ENCODE data around the gene INHA.

INHA gene

DNA sequence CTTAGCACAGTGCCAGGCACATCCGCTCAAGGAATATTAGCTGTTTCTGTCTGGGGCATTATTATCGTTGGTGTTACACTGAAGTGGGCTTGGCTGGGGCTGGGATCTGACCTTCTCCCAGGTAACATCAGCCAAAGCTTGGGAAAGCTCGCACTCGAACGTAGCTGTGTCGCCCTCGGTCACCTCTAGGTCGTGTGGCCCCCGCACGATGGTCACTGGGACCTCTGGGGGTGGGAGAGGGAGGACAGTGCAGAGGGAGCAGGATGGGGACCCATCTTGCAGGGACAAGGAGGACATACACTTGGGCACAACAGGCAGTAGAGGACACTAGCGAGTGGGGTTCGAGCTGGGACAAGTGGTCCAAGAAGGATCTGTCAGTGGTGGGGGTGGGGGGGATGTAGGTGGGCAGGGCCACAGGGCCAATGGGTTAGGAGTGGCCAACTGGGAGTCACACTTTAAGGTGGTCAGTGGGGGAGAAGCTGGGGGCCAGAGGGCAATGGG lies 18.6 kb upstream of the INHA start:
- no peaks in the 10 kb centered on the region for H3K27me3 ChIP-seq (ENCODE audit: control insufficient read depth, insufficient read depth, low read length)
- H3K4me3 ChIP-seq (ENCODE audit: low read length) = no peak overlapping the region
- H3K9me3 ChIP-seq (replicated peaks; ENCODE audit: low read length) = no peaks in the 10 kb centered on the region
- H3K36me3 ChIP-seq (ENCODE audit: insufficient read depth, low read length) = no peaks in the 10 kb centered on the region
- no peak overlapping the region for H3K9ac ChIP-seq (ENCODE audit: low read depth, low read length)
- H3K4me2 ChIP-seq (ENCODE audit: low read length) = no peak overlapping the region
- peaks cover 18% of the 10 kb centered on the region for H3K4me1 ChIP-seq (ENCODE audit: control insufficient read depth, insufficient read depth, low read length)

DNA sequence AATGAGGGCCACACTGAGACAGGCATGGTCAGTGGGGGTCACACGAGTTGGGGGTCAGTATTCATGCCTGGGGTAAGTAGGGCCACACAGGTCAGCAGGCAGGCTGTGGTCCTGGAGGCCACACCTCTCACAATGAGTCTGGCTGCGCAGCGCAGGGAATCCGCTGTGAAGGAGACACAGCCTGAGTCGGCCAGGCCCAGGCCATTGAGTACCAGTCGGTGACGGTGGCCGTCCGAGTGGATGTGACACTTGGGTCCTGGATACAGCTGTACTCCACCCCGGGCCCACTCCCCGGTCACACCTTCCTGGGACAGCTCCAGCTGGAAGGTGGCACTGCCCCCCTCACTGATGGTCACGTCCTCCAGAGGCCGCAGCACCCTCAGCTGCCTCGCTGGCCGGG lies 17.8 kb upstream of the INHA start:
- Histone ChIP-seq H3K9ac (ENCODE audit: low read depth, low read length) (no peak overlapping the region), H3K4me3 (ENCODE audit: low read length) (no peak overlapping the region), H3K4me2 (ENCODE audit: low read length) (no peak overlapping the region), H3K4me1 (ENCODE audit: control insufficient read depth, insufficient read depth, low read length) (peaks cover 18% of the 10 kb centered on the region), H3K9me3 (replicated peaks; ENCODE audit: low read length) (no peaks in the 10 kb centered on the region), H3K36me3 (ENCODE audit: insufficient read depth, low read length) (no peaks in the 10 kb centered on the region), H3K27me3 (ENCODE audit: control insufficient read depth, insufficient read depth, low read length) (no peaks in the 10 kb centered on the region)

DNA sequence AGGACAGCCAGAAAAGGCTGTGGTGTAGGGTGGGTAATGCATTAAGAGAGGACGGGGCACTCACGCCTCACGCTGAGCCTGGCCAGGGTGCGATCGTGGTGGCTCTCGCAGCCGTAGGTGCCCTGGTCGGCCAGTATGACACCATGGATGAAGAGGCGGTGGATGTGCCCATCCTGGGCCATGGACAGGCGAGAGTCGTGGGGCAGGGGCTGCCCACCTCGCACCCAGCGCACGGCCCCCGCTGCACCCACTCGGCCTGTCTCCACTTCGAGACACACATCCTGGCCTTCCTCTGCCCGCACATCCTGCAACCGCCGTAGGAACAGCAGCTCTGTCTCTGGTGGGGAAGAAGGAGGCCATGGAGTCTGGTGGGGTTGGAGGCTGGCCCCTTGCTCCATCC lies 16.2 kb upstream of the INHA start:
- Histone ChIP-seq H3K27me3 (ENCODE audit: control insufficient read depth, insufficient read depth, low read length) (no peaks in the 10 kb centered on the region), H3K9me3 (replicated peaks; ENCODE audit: low read length) (no peaks in the 10 kb centered on the region), H3K9ac (ENCODE audit: low read depth, low read length) (no peak overlapping the region), H3K36me3 (ENCODE audit: insufficient read depth, low read length) (no peaks in the 10 kb centered on the region), H3K4me2 (ENCODE audit: low read length) (no peak overlapping the region), H3K4me1 (ENCODE audit: control insufficient read depth, insufficient read depth, low read length) (peaks cover 18% of the 10 kb centered on the region), H3K4me3 (ENCODE audit: low read length) (no peak overlapping the region)

- no peaks in the 10 kb centered on the region for H3K9me3 ChIP-seq (replicated peaks; ENCODE audit: low read length)
- H3K9ac ChIP-seq (ENCODE audit: low read depth, low read length) = no peak overlapping the region
- no peaks in the 10 kb centered on the region for H3K36me3 ChIP-seq (ENCODE audit: insufficient read depth, low read length)
- H3K4me1 ChIP-seq (ENCODE audit: control insufficient read depth, insufficient read depth, low read length) = peaks cover 13% of the 10 kb centered on the region
- no peak overlapping the region for H3K4me2 ChIP-seq (ENCODE audit: low read length)
- H3K27me3 ChIP-seq (ENCODE audit: control insufficient read depth, insufficient read depth, low read length) = no peaks in the 10 kb centered on the region
- H3K4me3 ChIP-seq (ENCODE audit: low read length) = no peak overlapping the region
Measured at GRCh38 chr2:219556413-219556812, 15.7 kb upstream of the INHA start.

GRCh38 chr2:219557320-219557719 lies 14.8 kb upstream of the INHA start:
- no peak overlapping the region for H3K4me2 ChIP-seq (ENCODE audit: low read length)
- H3K9ac ChIP-seq (ENCODE audit: low read depth, low read length) = no peak overlapping the region
- H3K4me3 ChIP-seq (ENCODE audit: low read length) = no peak overlapping the region
- H3K4me1 ChIP-seq (ENCODE audit: control insufficient read depth, insufficient read depth, low read length) = peaks cover 6% of the 10 kb centered on the region
- no peaks in the 10 kb centered on the region for H3K9me3 ChIP-seq (replicated peaks; ENCODE audit: low read length)
- H3K27me3 ChIP-seq (ENCODE audit: control insufficient read depth, insufficient read depth, low read length) = no peaks in the 10 kb centered on the region
- no peaks in the 10 kb centered on the region for H3K36me3 ChIP-seq (ENCODE audit: insufficient read depth, low read length)

DNA sequence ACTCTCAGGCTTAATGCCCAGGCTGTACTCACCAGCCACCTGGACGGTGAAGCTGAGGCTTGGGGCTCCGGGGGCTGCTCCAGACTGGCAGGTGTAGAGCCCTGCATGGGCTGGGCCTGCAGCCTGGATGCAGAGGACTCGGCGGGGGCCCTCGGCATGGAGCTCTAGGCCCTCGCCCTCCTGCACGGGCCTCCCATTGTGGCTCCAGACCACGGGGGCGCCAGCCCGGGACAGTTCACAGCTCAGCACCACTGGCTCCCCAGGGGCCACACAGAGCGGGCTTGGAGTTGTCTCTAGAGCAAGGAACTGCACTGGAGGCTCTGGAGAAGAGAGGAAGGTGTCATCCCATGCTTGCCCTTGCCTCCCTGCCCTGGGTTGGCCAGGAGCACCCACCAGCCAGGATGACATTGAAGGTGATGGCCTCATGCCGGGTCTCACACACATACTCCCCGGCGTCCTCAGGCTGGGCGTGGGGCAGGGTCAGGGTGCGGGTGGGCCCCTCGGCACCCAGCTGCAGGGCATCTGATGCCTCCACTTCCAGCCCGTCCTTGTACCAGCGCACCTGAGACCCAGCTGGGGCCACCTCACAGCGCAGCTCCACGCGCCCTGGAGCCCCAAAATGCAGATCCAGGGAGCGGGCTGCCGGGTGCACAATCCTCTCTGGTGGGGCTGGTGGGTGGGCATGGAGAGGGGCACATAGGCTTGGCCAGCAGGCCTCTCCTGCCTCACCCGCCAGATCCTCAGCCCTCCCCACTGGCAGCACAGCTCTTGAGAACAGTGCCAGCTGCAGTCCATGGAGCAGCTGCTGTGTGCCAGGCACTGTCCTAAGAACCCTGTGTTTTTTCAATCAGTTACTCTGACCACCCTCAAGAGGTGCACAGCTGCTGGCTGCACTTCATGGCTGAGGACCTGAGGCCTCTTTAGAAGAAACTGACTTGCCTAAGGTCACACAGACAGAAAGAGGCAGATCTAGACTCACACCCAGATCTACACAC lies 14.0 kb upstream of the INHA start:
- no peak overlapping the region for H3K4me3 ChIP-seq (ENCODE audit: low read length)
- H3K4me2 ChIP-seq (ENCODE audit: low read length) = no peak overlapping the region
- no peaks in the 10 kb centered on the region for H3K36me3 ChIP-seq (ENCODE audit: insufficient read depth, low read length)
- H3K27me3 ChIP-seq (ENCODE audit: control insufficient read depth, insufficient read depth, low read length) = no peaks in the 10 kb centered on the region
- no peak overlapping the region for H3K9ac ChIP-seq (ENCODE audit: low read depth, low read length)
- no peaks in the 10 kb centered on the region for H3K9me3 ChIP-seq (replicated peaks; ENCODE audit: low read length)
- peaks cover 1% of the 10 kb centered on the region for H3K4me1 ChIP-seq (ENCODE audit: control insufficient read depth, insufficient read depth, low read length)

- Histone ChIP-seq H3K9ac (ENCODE audit: low read depth, low read length) (no peak overlapping the region), H3K27me3 (ENCODE audit: control insufficient read depth, insufficient read depth, low read length) (no peaks in the 10 kb centered on the region), H3K4me2 (ENCODE audit: low read length) (no peak overlapping the region), H3K4me1 (ENCODE audit: control insufficient read depth, insufficient read depth, low read length) (no peaks in the 10 kb centered on the region), H3K36me3 (ENCODE audit: insufficient read depth, low read length) (no peaks in the 10 kb centered on the region), H3K9me3 (replicated peaks; ENCODE audit: low read length) (no peaks in the 10 kb centered on the region), H3K4me3 (ENCODE audit: low read length) (no peak overlapping the region)
Measured at GRCh38 chr2:219559156-219559915, 12.8 kb upstream of the INHA start.

DNA sequence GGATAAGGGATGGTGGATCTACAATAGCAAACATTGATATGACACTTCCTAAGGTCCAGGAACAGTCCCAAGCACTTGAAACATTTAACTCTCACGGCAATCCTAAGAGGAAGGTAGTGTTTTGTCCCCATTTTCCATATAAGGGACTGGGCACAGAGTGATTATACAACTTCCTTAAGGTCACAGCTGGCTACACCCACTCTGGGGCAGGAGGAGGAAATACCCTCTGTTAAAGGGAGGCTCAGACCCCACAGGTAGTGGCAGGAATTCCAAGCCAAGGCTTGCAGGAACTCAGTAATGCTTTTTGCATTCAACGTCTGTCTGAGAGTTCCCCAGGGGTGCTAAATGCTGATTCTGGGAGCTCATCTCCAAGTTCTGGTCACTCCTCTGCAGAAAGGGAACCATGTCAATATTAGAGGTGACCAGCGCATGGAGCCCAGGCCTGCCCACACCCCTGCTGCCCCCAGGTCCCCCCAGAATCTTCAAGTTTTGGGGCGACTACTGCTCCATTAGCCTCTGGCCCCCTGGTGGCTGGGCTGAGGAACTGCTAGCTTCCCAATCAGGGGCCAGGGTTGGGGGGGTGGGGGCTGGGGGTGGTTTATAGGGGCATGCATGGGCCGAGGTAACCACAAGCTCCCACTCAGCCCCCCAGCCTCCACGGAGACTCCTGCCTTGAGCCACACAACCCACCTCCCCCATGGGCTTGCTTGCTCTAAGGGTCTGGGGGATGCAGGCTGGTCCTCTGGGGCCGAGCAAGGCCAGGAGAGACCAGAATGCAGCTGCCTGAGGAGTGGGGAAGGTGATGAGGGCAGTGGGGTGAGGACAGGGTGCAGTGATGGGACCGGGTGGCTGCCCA lies 11.8 kb upstream of the INHA start:
- Histone ChIP-seq H3K27me3 (ENCODE audit: control insufficient read depth, insufficient read depth, low read length) (no peaks in the 10 kb centered on the region), H3K9me3 (replicated peaks; ENCODE audit: low read length) (no peaks in the 10 kb centered on the region)

GRCh38 chr2:219560893-219561178 lies 11.3 kb upstream of the INHA start:
- Histone ChIP-seq H3K9me3 (replicated peaks; ENCODE audit: low read length) (no peaks in the 10 kb centered on the region), H3K4me3 (ENCODE audit: low read length) (no peak overlapping the region), H3K36me3 (ENCODE audit: insufficient read depth, low read length) (peaks cover 3% of the 10 kb centered on the region), H3K27me3 (ENCODE audit: control insufficient read depth, insufficient read depth, low read length) (no peaks in the 10 kb centered on the region), H3K9ac (ENCODE audit: low read depth, low read length) (no peak overlapping the region), H3K4me2 (ENCODE audit: low read length) (no peak overlapping the region), H3K4me1 (ENCODE audit: control insufficient read depth, insufficient read depth, low read length) (no peaks in the 10 kb centered on the region)

More for the DNA sequence above, 11.8 kb upstream of the INHA start:
- H3K4me2 ChIP-seq (ENCODE audit: low read length) = no peak overlapping the region
- H3K36me3 ChIP-seq (ENCODE audit: insufficient read depth, low read length) = peaks cover 3% of the 10 kb centered on the region
- no peak overlapping the region for H3K4me3 ChIP-seq (ENCODE audit: low read length)
- no peak overlapping the region for H3K9ac ChIP-seq (ENCODE audit: low read depth, low read length)
- H3K4me1 ChIP-seq (ENCODE audit: control insufficient read depth, insufficient read depth, low read length) = no peaks in the 10 kb centered on the region

DNA sequence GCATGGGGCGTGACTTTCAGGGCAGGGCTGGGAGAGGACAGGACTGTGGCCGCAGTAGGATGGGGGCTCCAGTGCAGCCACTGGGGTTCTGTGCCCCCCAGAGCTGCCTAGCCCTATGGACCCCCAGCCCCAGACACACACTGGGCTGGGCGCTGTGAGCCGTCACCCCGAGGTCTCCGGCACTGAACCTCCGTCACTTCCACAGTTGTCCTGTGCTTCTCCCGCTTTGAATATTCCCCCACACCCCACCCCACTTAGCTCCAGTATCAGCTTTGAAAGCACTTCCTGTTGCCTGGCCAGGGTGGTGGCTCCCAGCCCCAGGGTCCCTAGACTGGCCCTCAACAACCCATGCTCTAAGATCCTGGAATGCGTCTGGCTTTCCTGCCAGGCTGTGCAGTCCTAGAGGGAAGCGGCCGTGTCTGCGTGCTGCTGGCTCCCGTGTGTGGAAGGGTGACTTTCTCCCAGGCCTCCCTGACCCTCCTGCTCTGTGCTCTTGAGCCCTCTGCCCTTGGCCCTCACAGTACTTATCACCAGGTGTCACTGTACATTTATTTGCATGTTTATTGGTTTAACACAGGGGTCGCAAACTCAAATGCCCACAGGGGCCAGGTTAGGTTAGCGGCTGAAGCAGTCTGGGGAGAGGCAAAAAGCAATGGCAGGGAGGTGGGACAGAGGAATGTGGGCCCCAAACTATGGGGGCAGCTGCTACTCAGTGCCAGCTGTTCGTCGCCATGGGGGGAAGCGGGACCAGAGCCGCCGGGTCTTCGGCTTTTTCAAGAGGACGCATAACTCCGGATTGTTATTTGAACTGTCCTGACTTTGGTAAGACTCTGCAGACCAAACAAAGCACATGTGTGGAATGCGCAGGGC lies 10.7 kb upstream of the INHA start:
- H3K36me3 ChIP-seq (ENCODE audit: insufficient read depth, low read length) = peaks cover 3% of the 10 kb centered on the region
- no peak overlapping the region for H3K9ac ChIP-seq (ENCODE audit: low read depth, low read length)
- H3K27me3 ChIP-seq (ENCODE audit: control insufficient read depth, insufficient read depth, low read length) = no peaks in the 10 kb centered on the region
- H3K4me1 ChIP-seq (ENCODE audit: control insufficient read depth, insufficient read depth, low read length) = no peaks in the 10 kb centered on the region
- no peak overlapping the region for H3K4me2 ChIP-seq (ENCODE audit: low read length)
- no peaks in the 10 kb centered on the region for H3K9me3 ChIP-seq (replicated peaks; ENCODE audit: low read length)
- H3K4me3 ChIP-seq (ENCODE audit: low read length) = no peak overlapping the region

Data from skeletal muscle satellite cell (primary cell).